PC-9 (cell line): ENCODE measurements around the gene SMIM30. TPM values are rescaled to one million over a fixed set of nuclear protein-coding genes. Genes with fewer than 3 reads are reported as not detected.

Source experiments
- BruUV-seq: library from RNA; stranded (reverse); fragments of 400-500 nt; replicated peaks from 2 replicates; lab custom pipeline; 2021; lab: Mats Ljungman, UMichigan
- CTCF ChIA-PET: fragments of 300-600 bp; sonication (Branson Sonifier 250); formaldehyde crosslinking; loops from one replicate; lab custom pipeline; 2022; ENCODE audit warnings: antibody characterized with exemption; lab: Charles Lee
- POLR2A ChIA-PET: fragments of 300-600 bp; sonication (Branson Sonifier 250); formaldehyde crosslinking; loops from one replicate; lab custom pipeline; 2022; ENCODE audit warnings: antibody characterized with exemption; ENCODE audit not compliant: unreplicated experiment; lab: Charles Lee
- DNase-seq, 2 experiments: peaks; one replicate each; pipeline versions ENCODE4 v3.0.0 to v3.0.0-alpha.2; 2015 to 2022; ENCODE audit warnings: mixed read lengths in 1 of 2
- H2AFZ ChIP-seq: fragments of 200-600 bp; sonication (generic); 2 replicates; pipeline ENCODE4 v1.8.1; 2017; ENCODE audit warnings: antibody characterized with exemption
- H3F3A ChIP-seq: fragments of 200-600 bp; sonication (generic); 2 replicates; pipeline ENCODE4 v1.8.1; 2017; ENCODE audit warnings: antibody characterized with exemption, mild to moderate bottlenecking, low read depth; ENCODE audit not compliant: insufficient read depth
- H3K27ac ChIP-seq: fragments of 200-600 bp; sonication (generic); 2 replicates; pipeline ENCODE4 v1.6.1; 2016; ENCODE audit warnings: mixed run types
- H3K27me3 ChIP-seq: fragments of 200-600 bp; sonication (generic); 2 replicates; pipeline ENCODE4 v1.6.1; 2016; ENCODE audit warnings: low read depth, mixed run types; ENCODE audit not compliant: insufficient read depth
- H3K36me3 ChIP-seq: fragments of 200-600 bp; sonication (generic); 2 replicates; pipeline ENCODE4 v1.6.1; 2016; ENCODE audit warnings: low read depth, mixed run types
- H3K4me1 ChIP-seq: fragments of 200-600 bp; sonication (generic); replicated peaks from 2 replicates; pipeline ENCODE4 v1.6.1; 2016; ENCODE audit warnings: mixed run types; ENCODE audit not compliant: insufficient read depth
- H3K4me2 ChIP-seq: fragments of 200-600 bp; sonication (generic); 2 replicates; pipeline ENCODE4 v1.6.1; 2017; ENCODE audit warnings: mixed run types
- H3K4me3 ChIP-seq: fragments of 200-600 bp; sonication (generic); 2 replicates; pipeline ENCODE4 v1.6.1; 2016; ENCODE audit warnings: mixed run types
- H3K79me2 ChIP-seq: fragments of 200-600 bp; sonication (generic); 2 replicates; pipeline ENCODE4 v1.6.1; 2017; ENCODE audit warnings: low read depth, mixed run types
- H3K9me2 ChIP-seq: fragments of 200-600 bp; sonication (generic); 2 replicates; pipeline ENCODE4 v1.8.1; 2017; ENCODE audit warnings: mild to moderate bottlenecking; ENCODE audit not compliant: insufficient read depth
- H3K9me3 ChIP-seq: fragments of 200-600 bp; sonication (generic); 2 replicates; pipeline ENCODE4 v1.8.1; 2016; ENCODE audit warnings: low read depth; ENCODE audit not compliant: insufficient read depth
- H4K20me1 ChIP-seq: fragments of 200-600 bp; sonication (generic); 2 replicates; pipeline ENCODE4 v1.8.1; 2017; ENCODE audit not compliant: insufficient read depth
- CTCF ChIP-seq: fragments of 200-600 bp; sonication (generic); conservative IDR thresholded peaks from 2 replicates; pipeline ENCODE4 v1.6.1; 2017; ENCODE audit warnings: mixed run types, antibody characterized with exemption, mild to moderate bottlenecking, moderate library complexity
- EZH2 ChIP-seq: fragments of 200-600 bp; sonication (generic); IDR thresholded peaks from 2 replicates; pipeline ENCODE4 v1.8.0; 2017; ENCODE audit warnings: antibody characterized with exemption, low read depth
- intact Hi-C: fragments of 100-400 bp; cut with micrococcal nuclease; formaldehyde crosslinking; loops from one replicate; pipeline ENCODE4 v1.10.0; 2022; ENCODE audit not compliant: unreplicated experiment
- total RNA-seq: library from RNA; stranded (reverse); gene quantifications from 2 replicates; pipeline ENCODE4 v1.2.3, GENCODE V29; 2021

Gene SMIM30
- total RNA-seq, 1 experiment from 2014 or later: 46.8 TPM

GRCh38 chr7:113144817-113145216 is 26.5 kb upstream of the SMIM30 start:
- no peaks in the 10 kb centered on the region for H3K27me3 ChIP-seq
- H3F3A ChIP-seq: no peaks in the 10 kb centered on the region
- no TSS peak for BruUV-seq
- DNase-seq: no peak
- CTCF ChIA-PET: no interaction called here
- no peaks in the 10 kb centered on the region for H4K20me1 ChIP-seq
- POLR2A ChIA-PET: no interaction called here
- H3K36me3 ChIP-seq: no peaks in the 10 kb centered on the region
- no peaks in the 10 kb centered on the region for H3K9me2 ChIP-seq
- TF ChIP-seq EZH2 (no peak), CTCF (no peak)
- intact Hi-C loops: no loop called here
- H3K4me1 ChIP-seq: no peaks in the 10 kb centered on the region
- no peak overlapping the region for H3K27ac ChIP-seq
- H3K4me2 ChIP-seq: no peak overlapping the region
- H2AFZ ChIP-seq: no peak overlapping the region
- H3K9me3 ChIP-seq: no peaks in the 10 kb centered on the region
- no peaks in the 10 kb centered on the region for H3K79me2 ChIP-seq
- no peak overlapping the region for H3K4me3 ChIP-seq

GRCh38 chr7:113143486-113144257 is 25.3 kb upstream of the SMIM30 start:
- BruUV-seq: no TSS peak
- H3K4me2 ChIP-seq: no peak overlapping the region
- no peaks in the 10 kb centered on the region for H3F3A ChIP-seq
- no peak overlapping the region for H3K4me3 ChIP-seq
- H2AFZ ChIP-seq: no peak overlapping the region
- no peaks in the 10 kb centered on the region for H3K9me3 ChIP-seq
- ChIA-PET CTCF (no interaction called here), POLR2A (no interaction called here)
- H3K36me3 ChIP-seq: no peaks in the 10 kb centered on the region
- H3K9me2 ChIP-seq: no peaks in the 10 kb centered on the region
- H3K27me3 ChIP-seq: no peaks in the 10 kb centered on the region
- H3K4me1 ChIP-seq: no peaks in the 10 kb centered on the region
- TF ChIP-seq EZH2: no peak
- no peak for TF ChIP-seq CTCF
- H4K20me1 ChIP-seq: no peaks in the 10 kb centered on the region
- H3K27ac ChIP-seq: no peak overlapping the region
- DNase-seq: no peak
- H3K79me2 ChIP-seq: no peaks in the 10 kb centered on the region
- intact Hi-C loops: no loop called here

GRCh38 chr7:113142385-113143119 is 24.2 kb upstream of the SMIM30 start:
- no peak overlapping the region for H3K4me2 ChIP-seq
- no peaks in the 10 kb centered on the region for H3K9me3 ChIP-seq
- no peaks in the 10 kb centered on the region for H4K20me1 ChIP-seq
- H3K4me1 ChIP-seq: no peaks in the 10 kb centered on the region
- H3F3A ChIP-seq: no peaks in the 10 kb centered on the region
- intact Hi-C loops: no loop called here
- H3K79me2 ChIP-seq: no peaks in the 10 kb centered on the region
- CTCF ChIA-PET: no interaction called here
- H2AFZ ChIP-seq: no peak overlapping the region
- H3K9me2 ChIP-seq: no peaks in the 10 kb centered on the region
- no peak overlapping the region for H3K4me3 ChIP-seq
- no peak for TF ChIP-seq CTCF
- no peak for TF ChIP-seq EZH2
- no peak overlapping the region for H3K27ac ChIP-seq
- POLR2A ChIA-PET: no interaction called here
- no peaks in the 10 kb centered on the region for H3K36me3 ChIP-seq
- H3K27me3 ChIP-seq: no peaks in the 10 kb centered on the region
- BruUV-seq: no TSS peak
- no peak for DNase-seq
